Heart left ventricle (tissue), 16 donors: Measurements from ENCODE around the gene SLC35A2. TPM values are rescaled to one million over a fixed set of nuclear protein-coding genes. Genes with fewer than 3 reads are reported as not detected.

Experiments
- ATAC-seq, 4 donors: fragments of 200-7000 bp; cut with Tn5 transposase; one replicate each; pipeline ENCODE4 v1.9.1; 2020 to 2022; ENCODE audit warnings: moderate library complexity in 4 of 4, mild to moderate bottlenecking in 3 of 4, moderate number of reproducible peaks in 1 of 4
- DNase-seq, 5 donors: peaks; one replicate each; pipeline ENCODE4 v3.0.0-alpha.2; 2020
- H3K27ac ChIP-seq, 12 donors: fragments of 200-600 bp; sonication (generic) in 4 of 12; one replicate each; pipeline versions ENCODE4 v1.5.0 to v1.8.0; 2016 to 2022; ENCODE audit warnings: mild to moderate bottlenecking in 2 of 12
- H3K27me3 ChIP-seq, 9 donors: fragments of 200-600 bp; sonication (generic) in 2 of 9; one replicate each; pipeline versions ENCODE4 v1.5.1 to v1.8.0; 2016 to 2022; ENCODE audit warnings: mild to moderate bottlenecking in 3 of 9
- H3K36me3 ChIP-seq, 9 donors: fragments of 200-600 bp; sonication (generic) in 2 of 9; one replicate each; pipeline versions ENCODE4 v1.5.0 to v1.8.0; 2018 to 2022; ENCODE audit warnings: mild to moderate bottlenecking in 2 of 9
- H3K4me1 ChIP-seq, 12 donors: fragments of 200-600 bp; sonication (generic) in 4 of 12; one replicate each; pipeline versions ENCODE4 v1.5.0 to v1.8.0; 2016 to 2022; ENCODE audit warnings: mild to moderate bottlenecking in 3 of 12
- H3K4me3 ChIP-seq, 12 donors: fragments of 200-600 bp; sonication (generic) in 4 of 12; one replicate each; pipeline versions ENCODE4 v1.5.0 to v1.8.0; 2017 to 2022; ENCODE audit warnings: mild to moderate bottlenecking in 9 of 12, moderate library complexity in 4 of 12
- H3K9me3 ChIP-seq, 12 donors: fragments of 200-600 bp; sonication (generic) in 4 of 12; one replicate each; pipeline versions ENCODE4 v1.5.0 to v1.8.0; 2016 to 2022; ENCODE audit warnings: mild to moderate bottlenecking in 1 of 12
- POLR2A ChIP-seq, 2 donors: fragments of 450-650 bp; IDR thresholded peaks; one replicate each; pipeline ENCODE4 v1.6.1; 2017; ENCODE audit warnings: antibody characterized with exemption in 2 of 2, mild to moderate bottlenecking in 2 of 2, moderate library complexity in 2 of 2
- WGBS, 4 donors: extraction: QIAGEN DNeasy Blood & Tissue Kit in 2 of 4; methylation state at CpG; one replicate each; pipeline versions ENCODE4 v1.1.5 to v1.1.7; 2013 to 2018; 5-methylcytosine and 5-hydroxymethylcytosine counted together
- intact Hi-C, 10 donors: fragments of 100-400 bp; cut with DNase I; formaldehyde crosslinking; loops; one replicate each; pipeline versions ENCODE4 v1.11.1 to v1.14.2; 2022
- polyA plus RNA-seq, 2 donors: library from polyadenylated mRNA; stranded (reverse); fragments of 200-250 nt; gene quantifications; one replicate each; pipeline ENCODE4 v1.2.3, GENCODE V29; 2013
- total RNA-seq, 9 donors: library from RNA; depleted of rRNA in 2 of 9; stranded (reverse); fragments of >200 nt in 2 of 9; fragmentation: NEBNext Ultra II Directional in 3 of 9; extraction: Animal tissue kit (Norgen Biotek cat#: 25700) in 3 of 9; gene quantifications; one replicate each; pipeline versions ENCODE4 v1.1.0 to v1.2.4, GENCODE V29; 2016 to 2023
- TF ChIP-seq, protein P1 (sequence below), 12 donors: fragments of 200-600 bp; sonication (generic) in 4 of 12; IDR thresholded peaks; one replicate each; pipeline versions ENCODE4 v1.5.0 to v1.8.0; 2018 to 2022; ENCODE audit warnings: antibody characterized with exemption in 12 of 12, mild to moderate bottlenecking in 5 of 12
- donor health status: ischemic (EF 13 %, LVEDD 7.1; RV severe dilation, severe dysfunction).
- donor health status: healthy with polysubstance abuse.
- donor health status: DM: no; HTN: yes; CAD: no.
- donor health status: DM: no; HTN: no; CAD: no.
- donor health status: ischemic (EF 25% LVEDD 6.9; RV normal size, moderate dysfunction).
- donor health status: ischemic (EF 25% LVEDD 5.7; RV mildly dilated, moderate dysfunction).
- donor health status: healthy.
- donor health status: DM: yes; HTN: yes; CAD: no.
- donor health status: ischemic (EF 35%, LVEDD 5.7; RV mildly dilated, moderate dysfunction).
- donor health status: nonischemic (EF 11% LVEDD 7.7; RV severe dilation, severe dysfunction).
- donor health status: DM: yes; HTN: yes; CAD: no.
- donor health status: PGD.
- donor health status: ischemic (EF 29% LVEDD 5.4; RV normal size, mild dysfunction).
- donor health status: nonischemic (EF 23%, LVEDD 6.1; RV moderate dilation, normal function).

The SLC35A2 gene
- total and polyA plus RNA-seq, 11 donors: 6.1 to 28.5 (median 14.4) TPM

DNA sequence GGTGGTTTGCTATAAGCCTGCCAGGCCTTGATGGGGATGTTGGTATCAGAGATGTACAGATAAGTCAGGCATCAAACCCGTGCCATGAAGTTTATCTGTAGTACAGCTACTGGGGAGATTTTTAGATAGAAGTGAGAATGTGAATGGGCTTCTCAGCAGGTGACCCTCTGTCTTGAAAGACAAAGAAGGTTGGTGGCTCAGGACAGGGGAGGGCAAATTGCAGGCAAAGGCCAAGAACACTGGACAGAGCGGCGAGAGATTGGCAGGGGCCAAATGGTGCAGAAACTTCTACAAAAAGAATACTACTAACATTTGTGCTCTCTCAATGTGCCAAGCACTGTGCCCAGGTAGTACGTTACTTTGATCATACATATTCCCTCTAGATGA is 9.3 kb upstream of the SLC35A2 start:
- peaks cover 0 to 34% (median 26%) of the 10 kb centered on the region in 9 donors for H3K36me3 ChIP-seq
- WGBS, 4 donors: 75 to 89% (median 82%) methylated on average over 4 of the region's 4 CpGs
- ATAC-seq: no peak
- H3K27me3 ChIP-seq: no peaks in the 10 kb centered on the region
- TF ChIP-seq, protein P1, sequence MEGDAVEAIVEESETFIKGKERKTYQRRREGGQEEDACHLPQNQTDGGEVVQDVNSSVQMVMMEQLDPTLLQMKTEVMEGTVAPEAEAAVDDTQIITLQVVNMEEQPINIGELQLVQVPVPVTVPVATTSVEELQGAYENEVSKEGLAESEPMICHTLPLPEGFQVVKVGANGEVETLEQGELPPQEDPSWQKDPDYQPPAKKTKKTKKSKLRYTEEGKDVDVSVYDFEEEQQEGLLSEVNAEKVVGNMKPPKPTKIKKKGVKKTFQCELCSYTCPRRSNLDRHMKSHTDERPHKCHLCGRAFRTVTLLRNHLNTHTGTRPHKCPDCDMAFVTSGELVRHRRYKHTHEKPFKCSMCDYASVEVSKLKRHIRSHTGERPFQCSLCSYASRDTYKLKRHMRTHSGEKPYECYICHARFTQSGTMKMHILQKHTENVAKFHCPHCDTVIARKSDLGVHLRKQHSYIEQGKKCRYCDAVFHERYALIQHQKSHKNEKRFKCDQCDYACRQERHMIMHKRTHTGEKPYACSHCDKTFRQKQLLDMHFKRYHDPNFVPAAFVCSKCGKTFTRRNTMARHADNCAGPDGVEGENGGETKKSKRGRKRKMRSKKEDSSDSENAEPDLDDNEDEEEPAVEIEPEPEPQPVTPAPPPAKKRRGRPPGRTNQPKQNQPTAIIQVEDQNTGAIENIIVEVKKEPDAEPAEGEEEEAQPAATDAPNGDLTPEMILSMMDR (IDR thresholded peaks at IDR 0.05): no peak
- no peak for TF ChIP-seq POLR2A (IDR thresholded peaks at IDR 0.05)
- H3K4me1 ChIP-seq: peaks cover 0 to 18% (median 2%) of the 10 kb centered on the region in 12 donors
- H3K4me3 ChIP-seq: no peak overlapping the region
- peak overlapping the region in 1 of 12 donors; percentile 49 for H3K27ac ChIP-seq
- no peak for DNase-seq
- H3K9me3 ChIP-seq: no peaks in the 10 kb centered on the region
- intact Hi-C loops: loop anchor here in 2 of 10 donors (10.0 kb wide), 2 partner anchors 124 to 266 kb away; partner anchors contain the start of gene TFE3 (in 1 of the 2)

DNA sequence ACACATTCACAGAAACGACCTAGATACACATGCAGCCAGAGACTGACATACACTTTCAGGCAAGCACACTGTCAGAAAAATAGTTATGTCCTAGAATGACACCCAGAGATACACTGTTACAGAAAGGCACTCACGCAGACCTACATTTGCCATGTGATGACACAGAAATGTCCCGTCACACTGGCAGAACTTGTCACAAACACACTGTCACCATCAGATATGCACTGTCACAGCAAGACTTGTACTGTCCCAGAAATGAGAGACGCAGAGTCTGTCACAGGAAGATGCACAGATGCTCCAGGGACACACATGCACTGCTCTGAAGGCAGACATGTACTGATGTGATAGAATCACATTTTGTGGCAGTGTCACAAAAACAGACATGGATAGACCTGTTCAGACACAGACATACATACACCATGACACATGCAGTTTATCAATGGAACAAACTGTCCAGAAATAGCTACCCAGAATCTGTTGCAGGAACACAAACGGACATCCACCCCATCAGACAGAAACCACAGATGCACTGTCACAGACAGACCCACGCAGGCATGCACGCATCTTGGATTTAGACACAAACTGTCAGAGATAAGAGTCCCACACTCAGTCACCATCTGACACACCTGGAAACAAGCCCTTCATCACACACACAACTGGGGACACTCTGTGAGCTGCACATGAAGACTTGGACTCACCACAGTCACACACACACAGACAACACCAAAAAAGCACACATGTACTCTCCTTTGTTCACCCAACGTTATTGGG is 8.7 kb upstream of the SLC35A2 start:
- Histone ChIP-seq H3K4me1 (peaks cover 0 to 18% (median 2%) of the 10 kb centered on the region in 12 donors), H3K27ac (peak overlapping the region in 6 of 12 donors; percentile 69 to 85 (median 72)), H3K27me3 (no peaks in the 10 kb centered on the region), H3K36me3 (peaks cover 0 to 28% (median 24%) of the 10 kb centered on the region in 9 donors), H3K9me3 (no peaks in the 10 kb centered on the region), H3K4me3 (peak overlapping the region in 4 of 12 donors; percentile 60 to 74 (median 65))
- no peak for TF ChIP-seq POLR2A (IDR thresholded peaks at IDR 0.05)
- TF ChIP-seq, protein P1 (IDR thresholded peaks at IDR 0.05): no peak
- DNase-seq: no peak
- 39 to 53% (median 46%) methylated on average over 8 of the region's 8 CpGs for WGBS, 4 donors
- intact Hi-C loops: loop anchor here in 4 of 10 donors (5.0 to 10.0 kb wide), 5 partner anchors 115 to 265 kb away; partner anchors contain the start of genes TFE3 (in 2 of the 4) and HDAC6 (in 1 of the 4)
- ATAC-seq: no peak

DNA sequence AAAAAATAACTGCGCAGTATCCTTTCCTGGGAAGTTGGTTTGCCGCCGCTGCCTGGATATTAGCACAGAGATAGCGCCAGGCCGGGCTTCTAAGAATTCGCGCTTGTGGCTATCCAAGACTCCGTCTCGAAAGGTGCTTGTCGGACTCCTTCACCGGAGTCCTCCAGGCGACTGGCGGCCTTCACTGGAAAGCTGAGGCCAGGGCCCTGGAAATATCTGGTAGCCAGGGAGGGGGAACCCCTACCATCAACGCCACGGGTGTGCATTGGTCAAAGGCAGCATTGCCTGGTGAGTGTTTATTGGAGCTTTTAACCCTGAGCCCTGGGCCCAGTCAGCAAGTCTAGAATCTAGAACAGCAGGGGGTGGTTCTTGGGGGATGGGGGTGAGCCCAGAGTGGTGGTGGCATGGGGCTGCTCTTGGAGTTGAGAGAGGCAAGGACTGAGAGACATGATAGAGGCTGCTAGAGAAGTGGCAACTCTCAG is 8.0 kb upstream of the SLC35A2 start:
- ATAC-seq: peak in 2 of 4 donors; percentile 11 to 16
- Histone ChIP-seq H3K9me3 (no peaks in the 10 kb centered on the region), H3K27ac (peak overlapping the region in 11 of 12 donors; percentile 18 to 85 (median 70)), H3K4me1 (peaks cover 0 to 18% (median 2%) of the 10 kb centered on the region in 12 donors), H3K36me3 (peaks cover 0 to 27% (median 18%) of the 10 kb centered on the region in 9 donors), H3K4me3 (peak overlapping the region; percentile 16 to 74 (median 60)), H3K27me3 (no peaks in the 10 kb centered on the region)
- intact Hi-C loops: loop anchor here in 2 of 10 donors (5.0 to 10.0 kb wide), 3 partner anchors 115 to 245 kb away; partner anchors contain the start of genes HDAC6 (in 1 of the 2) and TFE3 (in 1 of the 2)
- 1 to 49% (median 20%) methylated on average over 8 to 15 of the region's 15 CpGs for WGBS, 4 donors
- TF ChIP-seq, protein P1 (IDR thresholded peaks at IDR 0.05): no peak
- TF ChIP-seq POLR2A (IDR thresholded peaks at IDR 0.05): no peak
- DNase-seq: peak in 1 of 5 donors; percentile 36
